Panc1 (cell line): ENCODE results near the gene SLC44A4. TPM values are rescaled to one million over a fixed set of nuclear protein-coding genes. Genes with fewer than 3 reads are reported as not detected.

ENCODE experiments used
- ATAC-seq: fragments of 200-7000 bp; cut with Tn5 transposase; 2 replicates; pipeline ENCODE4 v1.9.1; 2020; ENCODE audit warnings: mild to moderate bottlenecking, moderate library complexity
- BruUV-seq: library from RNA; stranded (reverse); fragments of 400-500 nt; replicated peaks from 2 replicates; lab custom pipeline; 2021; lab: Mats Ljungman, UMichigan
- CTCF ChIA-PET: fragments of 300-600 bp; sonication (Branson Sonifier 250); formaldehyde crosslinking; loops from one replicate; lab custom pipeline; 2022; ENCODE audit warnings: antibody characterized with exemption; lab: Charles Lee
- POLR2A ChIA-PET: fragments of 300-600 bp; sonication (Branson Sonifier 250); formaldehyde crosslinking; loops from one replicate; lab custom pipeline; 2022; ENCODE audit warnings: antibody characterized with exemption; lab: Charles Lee
- DNase-seq: peaks from one replicate; pipeline ENCODE4 v3.0.0-alpha.2; 2010; ENCODE audit warnings: low read depth, low spot score
- H3K27ac ChIP-seq: 2 replicates; pipeline ENCODE4 v1.5.1; 2011; ENCODE audit warnings: mild to moderate bottlenecking, low read length, inconsistent platforms
- H3K27me3 ChIP-seq: fragments of 200-500 bp; sonication (Bioruptor generic); 2 replicates; pipeline ENCODE4 v1.6.0; 2014; ENCODE audit warnings: low read length, inconsistent platforms; ENCODE audit not compliant: control insufficient read depth, insufficient read depth
- H3K36me3 ChIP-seq: fragments of 200-500 bp; sonication (Bioruptor generic); 2 replicates; pipeline ENCODE4 v1.5.1; 2014; ENCODE audit warnings: inconsistent platforms, mild to moderate bottlenecking, low read length, moderate library complexity; ENCODE audit not compliant: control insufficient read depth, insufficient read depth
- H3K4me1 ChIP-seq: 2 replicates; pipeline ENCODE4 v1.5.1; 2011; ENCODE audit warnings: inconsistent platforms, mild to moderate bottlenecking, low read length, moderate library complexity; ENCODE audit not compliant: control insufficient read depth, insufficient read depth
- H3K4me3 ChIP-seq, 2 experiments: 2 replicates each; pipeline ENCODE4 v1.5.1; 2011 to 2012; ENCODE audit warnings: low read depth in 2 of 2, low read length in 2 of 2, mild to moderate bottlenecking in 2 of 2, inconsistent platforms in 1 of 2, moderate library complexity in 1 of 2
- H3K9me3 ChIP-seq: fragments of 200-500 bp; sonication (Bioruptor generic); 2 replicates; pipeline ENCODE4 v1.5.1; 2014; ENCODE audit warnings: low read depth, mild to moderate bottlenecking, inconsistent platforms, low read length, moderate library complexity; ENCODE audit not compliant: control insufficient read depth, insufficient read depth
- POLR2AphosphoS5 ChIP-seq: IDR thresholded peaks from 2 replicates; pipeline ENCODE4 v1.6.1; 2012; ENCODE audit warnings: mild to moderate bottlenecking, low read depth, low read length, moderate library complexity
- REST ChIP-seq, 2 experiments: IDR thresholded peaks; 2 replicates each; pipeline ENCODE4 v1.6.1; 2011 to 2012; ENCODE audit warnings: low read depth in 2 of 2, control low read depth in 1 of 2, low read length in 1 of 2, mild to moderate bottlenecking in 1 of 2, moderate library complexity in 1 of 2; ENCODE audit not compliant: insufficient read depth in 1 of 2
- SIN3A ChIP-seq: IDR thresholded peaks from 2 replicates; pipeline ENCODE4 v1.6.1; 2012; ENCODE audit warnings: low read depth, mild to moderate bottlenecking, low read length, moderate library complexity, borderline replicate concordance; ENCODE audit not compliant: insufficient read depth
- TCF7L2 ChIP-seq: IDR thresholded peaks from 2 replicates; pipeline ENCODE4 v1.6.1; 2011; ENCODE audit warnings: mild to moderate bottlenecking, low read depth, low read length, inconsistent platforms
- in situ Hi-C: cut with HindIII; loops from 2 replicates; pipeline ENCODE4 v1.10.0; 2016; ENCODE audit warnings: low sequenced_read_pairs, low pct_unique_long_range_greater_than_20kb
- intact Hi-C: fragments of 100-400 bp; cut with micrococcal nuclease; formaldehyde crosslinking; loops from one replicate; pipeline ENCODE4 v1.10.0; 2022; ENCODE audit not compliant: unreplicated experiment
- total RNA-seq: library from RNA; stranded (reverse); gene quantifications from one replicate; pipeline ENCODE4 v1.2.1, GENCODE V29; 2021; ENCODE audit not compliant: unreplicated experiment
- TF ChIP-seq, protein P1 (sequence below): fragments of 450-650 bp; IDR thresholded peaks from 2 replicates; pipeline ENCODE4 v1.5.1; 2017; ENCODE audit warnings: mild to moderate bottlenecking

SLC44A4 gene
- total RNA-seq, 1 experiment from 2014 or later: 2.7 TPM

GRCh38 chr6:31922942-31923341 lies 44.1 kb upstream of the SLC44A4 start:
- in situ Hi-C loops (no loop called here), intact Hi-C loops (no loop called here)
- TF ChIP-seq POLR2AphosphoS5 (no peak), SIN3A (no peak), TCF7L2 (no peak), REST (IDR thresholded peaks at IDR 0.05; ENCODE audit: insufficient read depth in 1 of 2, low read depth in 2 of 2, low read length in 1 of 2) (no peak)
- TF ChIP-seq, protein P1, sequence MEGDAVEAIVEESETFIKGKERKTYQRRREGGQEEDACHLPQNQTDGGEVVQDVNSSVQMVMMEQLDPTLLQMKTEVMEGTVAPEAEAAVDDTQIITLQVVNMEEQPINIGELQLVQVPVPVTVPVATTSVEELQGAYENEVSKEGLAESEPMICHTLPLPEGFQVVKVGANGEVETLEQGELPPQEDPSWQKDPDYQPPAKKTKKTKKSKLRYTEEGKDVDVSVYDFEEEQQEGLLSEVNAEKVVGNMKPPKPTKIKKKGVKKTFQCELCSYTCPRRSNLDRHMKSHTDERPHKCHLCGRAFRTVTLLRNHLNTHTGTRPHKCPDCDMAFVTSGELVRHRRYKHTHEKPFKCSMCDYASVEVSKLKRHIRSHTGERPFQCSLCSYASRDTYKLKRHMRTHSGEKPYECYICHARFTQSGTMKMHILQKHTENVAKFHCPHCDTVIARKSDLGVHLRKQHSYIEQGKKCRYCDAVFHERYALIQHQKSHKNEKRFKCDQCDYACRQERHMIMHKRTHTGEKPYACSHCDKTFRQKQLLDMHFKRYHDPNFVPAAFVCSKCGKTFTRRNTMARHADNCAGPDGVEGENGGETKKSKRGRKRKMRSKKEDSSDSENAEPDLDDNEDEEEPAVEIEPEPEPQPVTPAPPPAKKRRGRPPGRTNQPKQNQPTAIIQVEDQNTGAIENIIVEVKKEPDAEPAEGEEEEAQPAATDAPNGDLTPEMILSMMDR: no peak; the same call in 1 of the 2 replicates
- Histone ChIP-seq H3K36me3 (no peaks in the 10 kb centered on the region), H3K9me3 (no peaks in the 10 kb centered on the region), H3K27ac (no peak overlapping the region), H3K4me1 (no peaks in the 10 kb centered on the region), H3K27me3 (no peaks in the 10 kb centered on the region), H3K4me3 (no peak overlapping the region)
- DNase-seq (no peak), ATAC-seq (peak; percentile 64)
- ChIA-PET CTCF (interaction anchor here (0.6 to 1.4 kb wide), 4 partner anchors 20 to 90 kb away, joined by 3 to 4 read pairs (median 4); no protein-coding TSS in a partner anchor), POLR2A (interaction anchor here (0.6 kb wide), 1 partner anchor 73 kb away, joined by 6 read pairs; no protein-coding TSS in a partner anchor)
- BruUV-seq: no TSS peak

DNA sequence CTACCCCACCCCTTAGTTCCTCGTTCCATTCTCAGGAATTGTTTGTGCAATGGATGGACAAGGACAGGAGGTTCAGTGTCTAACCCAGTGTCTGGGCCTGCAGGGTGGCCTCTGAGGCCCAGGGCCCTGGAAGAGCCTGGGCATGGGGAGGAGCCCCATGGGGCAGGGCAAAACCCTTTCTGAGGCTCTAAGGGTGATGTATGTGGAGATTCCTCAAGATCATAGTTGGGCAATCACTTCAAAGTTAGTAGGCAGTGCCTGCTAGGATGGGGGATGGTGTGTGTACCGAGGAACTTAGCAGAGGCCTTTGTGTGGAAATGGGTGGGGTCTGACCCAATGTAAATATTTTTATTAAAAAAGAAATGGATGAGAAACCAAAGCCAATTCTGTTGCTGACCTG lies 42.0 kb upstream of the SLC44A4 start:
- intact Hi-C loops: no loop called here
- POLR2A ChIA-PET: no interaction called here

More for the DNA sequence above, 42.0 kb upstream of the SLC44A4 start:
- Histone ChIP-seq H3K4me1 (no peaks in the 10 kb centered on the region), H3K4me3 (no peak overlapping the region), H3K9me3 (no peaks in the 10 kb centered on the region), H3K27ac (no peak overlapping the region), H3K36me3 (no peaks in the 10 kb centered on the region), H3K27me3 (no peaks in the 10 kb centered on the region)
- in situ Hi-C loops: no loop called here
- ATAC-seq: no peak
- BruUV-seq: no TSS peak
- no peak for DNase-seq
- TF ChIP-seq POLR2AphosphoS5 (no peak), SIN3A (no peak), TCF7L2 (no peak), REST (IDR thresholded peaks at IDR 0.05; ENCODE audit: insufficient read depth in 1 of 2, low read depth in 2 of 2, low read length in 1 of 2) (no peak)
- TF ChIP-seq, protein P1: no peak
- CTCF ChIA-PET: no interaction called here
